Measurements from ENCODE around the gene ZNF667. TPM values are rescaled to one million over a fixed set of nuclear protein-coding genes. Genes with fewer than 3 reads are reported as not detected.

Gene ZNF667
- total RNA-seq: 10 to 100 TPM in 1 of 4 donors, 1 to 10 TPM in 3; 2.3 to 20.7 (median 8.2) TPM

GRCh38 chr19:56476651-56477428 lies at the start of gene ZNF667:
ZNF667 (minus strand) TSS chr19:56477345; CDS start chr19:56462370, 14,975 bp downstream.
- TF ChIP-seq POLR2A (IDR thresholded peaks at IDR 0.05) (no peak), CTCF (IDR thresholded peaks at IDR 0.05) (no peak)
- intact Hi-C loops (cut with DNase I; ENCODE audit: low total_unique reads): no loop called here
- DNase-seq: no peak
- peaks cover 0 to 29% of the 10 kb centered on the region in 2 donors for H3K9me3 ChIP-seq
- peaks cover 0 to 5% of the 10 kb centered on the region in 2 donors for H3K4me1 ChIP-seq
- H3K27me3 ChIP-seq: no peaks in the 10 kb centered on the region
- no peaks in the 10 kb centered on the region for H3K36me3 ChIP-seq
- peak within 1 kb of the TSS; percentile 76 to 88 for H3K27ac ChIP-seq
- H3K4me3 ChIP-seq: peak within 1 kb of the TSS; percentile 61 to 82

GRCh38 chr19:56525214-56525860 lies 48.2 kb upstream of the ZNF667 start:
- no peak for DNase-seq
- no peaks in the 10 kb centered on the region for H3K36me3 ChIP-seq
- peaks cover 8 to 98% of the 10 kb centered on the region in 2 donors for H3K9me3 ChIP-seq
- no peak overlapping the region for H3K4me3 ChIP-seq
- no peaks in the 10 kb centered on the region for H3K4me1 ChIP-seq
- intact Hi-C loops (cut with DNase I; ENCODE audit: low total_unique reads): no loop called here
- TF ChIP-seq CTCF (IDR thresholded peaks at IDR 0.05) (no peak), POLR2A (IDR thresholded peaks at IDR 0.05) (no peak)
- H3K27me3 ChIP-seq: no peaks in the 10 kb centered on the region
- H3K27ac ChIP-seq: no peak overlapping the region

DNA sequence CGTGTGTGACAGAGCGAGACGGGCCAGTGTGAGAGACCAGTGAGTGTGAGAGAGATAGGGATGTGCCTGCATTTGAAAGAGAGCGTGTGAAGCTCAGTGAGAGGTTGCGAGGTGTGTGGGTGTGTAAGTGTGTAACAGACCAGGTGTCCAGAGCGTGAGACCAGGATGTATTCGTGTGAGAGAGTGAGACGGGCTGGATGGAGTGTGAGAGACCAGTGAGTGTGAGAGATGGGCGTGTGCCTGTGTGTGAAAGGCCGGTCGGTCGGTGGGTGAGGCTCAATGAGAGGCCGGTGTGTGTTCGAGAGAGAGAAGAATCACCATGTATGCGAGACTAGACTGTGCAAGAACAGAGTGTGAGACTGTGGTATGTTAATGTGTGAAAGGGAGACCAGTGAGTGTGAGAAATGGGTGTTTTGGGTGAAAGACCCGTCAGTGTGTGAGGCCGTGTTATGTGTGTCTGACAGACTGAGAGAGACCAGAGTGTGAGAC lies 31.2 kb upstream of the ZNF667 start:
- Histone ChIP-seq H3K27me3 (no peaks in the 10 kb centered on the region), H3K4me3 (peak overlapping the region; percentile 65 to 87), H3K4me1 (no peaks in the 10 kb centered on the region), H3K9me3 (peaks cover 0 to 7% of the 10 kb centered on the region in 2 donors), H3K27ac (peak overlapping the region; percentile 98 to 99), H3K36me3 (peaks cover 0 to 3% of the 10 kb centered on the region in 2 donors)
- TF ChIP-seq CTCF (IDR thresholded peaks at IDR 0.05) (no peak), POLR2A (IDR thresholded peaks at IDR 0.05) (no peak)
- intact Hi-C loops (cut with DNase I; ENCODE audit: low total_unique reads): no loop called here
- no peak for DNase-seq

GRCh38 chr19:56507446-56508289 lies 30.5 kb upstream of the ZNF667 start, which contains the start of gene ZNF471:
ZNF471 (plus strand) TSS chr19:56507855; CDS start chr19:56511572, 3,717 bp downstream.
- TF ChIP-seq CTCF (IDR thresholded peaks at IDR 0.05) (no peak), POLR2A (IDR thresholded peaks at IDR 0.05) (peak; percentile 28 to 51)
- Histone ChIP-seq H3K9me3 (peaks cover 0 to 2% of the 10 kb centered on the region in 2 donors), H3K27me3 (no peaks in the 10 kb centered on the region), H3K4me1 (no peaks in the 10 kb centered on the region), H3K4me3 (peak within 1 kb of the TSS; percentile 65 to 87), H3K36me3 (peaks cover 0 to under 1% of the 10 kb centered on the region in 2 donors), H3K27ac (peak within 1 kb of the TSS; percentile 98 to 99)
- DNase-seq: peak; percentile 99
- intact Hi-C loops (cut with DNase I; ENCODE audit: low total_unique reads): no loop called here

All from uterus (tissue), 4 donors.